ENCODE measurements around the gene SETD1A.

DNA sequence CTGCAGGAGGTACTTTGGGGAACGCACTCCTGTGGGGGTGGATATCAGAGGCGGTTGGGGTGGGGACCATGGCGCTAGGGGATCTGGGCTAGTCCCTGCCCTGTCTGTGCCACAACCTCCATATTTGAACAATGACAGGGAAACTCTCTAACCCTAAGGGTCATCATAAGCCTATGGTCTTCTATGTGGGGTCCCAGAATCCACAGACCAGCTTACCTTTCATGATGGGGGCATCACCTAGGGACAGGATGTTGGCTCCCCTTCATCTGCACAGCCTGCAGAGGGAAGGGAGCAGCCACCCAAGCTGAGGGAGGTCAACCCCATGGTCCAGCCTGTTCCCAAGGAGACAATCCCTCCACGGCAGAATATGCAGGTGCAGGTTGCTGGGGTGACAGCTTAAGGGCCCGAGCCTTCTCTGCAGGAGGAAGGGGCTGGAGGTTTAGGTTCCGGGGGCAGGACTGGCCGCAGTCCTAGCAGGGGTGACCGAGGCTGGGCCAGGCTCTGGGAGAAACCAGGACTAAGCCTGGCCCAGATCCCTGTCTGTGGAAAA is 7.0 kb upstream of the SETD1A start:
- no peak for TF ChIP-seq POLR2A (IDR thresholded peaks at IDR 0.05; ENCODE audit: low read length)
- TF ChIP-seq GATA1 (IDR thresholded peaks at IDR 0.05; ENCODE audit: low read depth, low read length) = no peak
